K562 treated with DMSO at 1 percent for 12 hours (cell line): ENCODE results near the gene RPS16. TPM values are rescaled to one million over a fixed set of nuclear protein-coding genes. Genes with fewer than 3 reads are reported as not detected.

Experiments
- total RNA-seq: library from RNA; unstranded; fragments of 300-600 nt; gene quantifications from 2 replicates; pipeline ENCODE4 v1.2.3, GENCODE V29; 2022; ENCODE audit not compliant: insufficient read depth

The RPS16 gene
- total RNA-seq = 8,803 and 14,511 TPM in 2 replicates

GRCh38 chr19:39435499-39436349 is at the start of gene RPS16:
Gene RPS16, minus strand, starts transcription at chr19:39435949. Its CDS starts 54 bp downstream, at chr19:39435895.

GRCh38 chr19:39480337-39481228 is 44.8 kb upstream of the RPS16 start, which contains the start of gene TIMM50:
Gene TIMM50, plus strand, starts transcription at chr19:39480838. Its CDS starts 16 bp downstream, at chr19:39480854.

GRCh38 chr19:39445196-39446111 is 9.7 kb upstream of the RPS16 start, which contains the start of gene SUPT5H:
Gene SUPT5H, plus strand, starts transcription at chr19:39445582. Its CDS starts 309 bp downstream, at chr19:39445891.

GRCh38 chr19:39412100-39412866 is 23.5 kb downstream of the RPS16 start, which contains the start of gene PLEKHG2:
Gene PLEKHG2, plus strand, starts transcription at chr19:39412669. Its CDS starts 1,418 bp downstream, at chr19:39414087.

GRCh38 chr19:39406656-39407409 is 28.9 kb downstream of the RPS16 start, which contains the start of gene ZFP36:
Gene ZFP36, plus strand, starts transcription at chr19:39406847. Its CDS starts 58 bp downstream, at chr19:39406905.

GRCh38 chr19:39390751-39391437 is 44.9 kb downstream of the RPS16 start, which contains the start of the genes MED29 and PAF1:
Gene MED29, plus strand, starts transcription at chr19:39391378. Its CDS starts 45 bp downstream, at chr19:39391423.
Gene PAF1, minus strand, starts transcription at chr19:39391106. Its CDS starts 242 bp downstream, at chr19:39390864.

Other genes with a start within 250 kb of the RPS16 start
- gene NCCRP1, start 239.0 kb downstream of the RPS16 start, total RNA-seq = not detected in 2 replicates
- gene SYCN, start 231.7 kb downstream of the RPS16 start, total RNA-seq = not detected in 2 replicates
- not detected in 2 replicates for gene IFNL3, start 190.9 kb downstream of the RPS16 start, total RNA-seq
- gene IFNL4, start 187.1 kb downstream of the RPS16 start, total RNA-seq = not detected in 2 replicates
- gene IFNL2, start 167.6 kb downstream of the RPS16 start, total RNA-seq = not detected in 2 replicates
- gene IFNL1, start 139.5 kb downstream of the RPS16 start, total RNA-seq = not detected in 2 replicates
- gene LRFN1, start 115.1 kb downstream of the RPS16 start, total RNA-seq = 6.5 and 7.8 TPM in 2 replicates
- 80.2 and 106 TPM in 2 replicates for gene GMFG, start 99.9 kb downstream of the RPS16 start, total RNA-seq
- gene SAMD4B, start 93.5 kb downstream of the RPS16 start, total RNA-seq = 65.8 and 145 TPM in 2 replicates
- gene PAF1, start 44.8 kb downstream of the RPS16 start, total RNA-seq = 36.9 and 49.1 TPM in 2 replicates
- 19.4 and 29.2 TPM in 2 replicates for gene MED29, start 44.6 kb downstream of the RPS16 start, total RNA-seq
- 14.9 and 25.6 TPM in 2 replicates for gene ZFP36, start 29.1 kb downstream of the RPS16 start, total RNA-seq
- gene PLEKHG2, start 23.3 kb downstream of the RPS16 start, total RNA-seq = 3.2 and 10.9 TPM in 2 replicates
- 87.3 and 120 TPM in 2 replicates for gene SUPT5H, start 9.6 kb upstream of the RPS16 start, total RNA-seq
- 103 and 120 TPM in 2 replicates for gene TIMM50, start 44.9 kb upstream of the RPS16 start, total RNA-seq
- 0.70 and 2.0 TPM in 2 replicates for gene DLL3, start 63.0 kb upstream of the RPS16 start, total RNA-seq
- not detected in 2 replicates for gene SELENOV, start 79.2 kb upstream of the RPS16 start, total RNA-seq
- gene EID2B, start 96.9 kb upstream of the RPS16 start, total RNA-seq = 4.9 and 9.6 TPM in 2 replicates
- gene EID2, start 104.2 kb upstream of the RPS16 start, total RNA-seq = 19.1 and 23.0 TPM in 2 replicates
- 3.8 TPM in 1 of 2 replicates, not detected in the other for gene LGALS13, start 166.6 kb upstream of the RPS16 start, total RNA-seq
- not detected in 2 replicates for gene LGALS16, start 220.0 kb upstream of the RPS16 start, total RNA-seq